CD4-positive, alpha-beta T cell treated with Interleukin-2 at 100 ng/mL for 4 hours (primary cell): ENCODE results near the gene DEFB108B.
"Not testable (repeated sequence)": the region's sequence is repeated elsewhere in the genome, so short reads cannot be mapped to it uniquely, and the experiment has no call there.

Experiments
- DNase-seq: peaks from one replicate; pipeline ENCODE4 v3.0.0-alpha.2; 2020; ENCODE audit warnings: low spot score

The DEFB108B gene

GRCh38 chr11:71832811-71833210 lies at the start of gene DEFB108B:
Gene DEFB108B (plus strand): TSS chr11:71833200. CDS start chr11:71833200, 0 bp downstream.
- not testable (repeated sequence) for DNase-seq

- not testable (repeated sequence) for DNase-seq
These were observed 46.7 kb upstream of the DEFB108B start for GRCh38 chr11:71786114-71786847.

GRCh38 chr11:71786848-71787097 lies 46.2 kb upstream of the DEFB108B start:
- DNase-seq = peak; percentile 98

GRCh38 chr11:71787098-71787823 lies 45.7 kb upstream of the DEFB108B start:
- DNase-seq = peak; percentile 92

GRCh38 chr11:71787824-71788454 lies 45.1 kb upstream of the DEFB108B start:
- peak; percentile 22 for DNase-seq

- not testable (repeated sequence) for DNase-seq
These were observed 43.4 kb upstream of the DEFB108B start for GRCh38 chr11:71789444-71790196.

GRCh38 chr11:71791111-71791510 lies 41.9 kb upstream of the DEFB108B start:
- DNase-seq = not testable (repeated sequence)

- DNase-seq = peak; percentile 64
These were observed 40.3 kb upstream of the DEFB108B start for GRCh38 chr11:71792621-71793235.

- not testable (repeated sequence) for DNase-seq
These were observed 38.5 kb upstream of the DEFB108B start for GRCh38 chr11:71794386-71795040.

GRCh38 chr11:71795236-71795635 lies 37.8 kb upstream of the DEFB108B start:
- DNase-seq = not testable (repeated sequence)

GRCh38 chr11:71796016-71796415 lies 37.0 kb upstream of the DEFB108B start:
- DNase-seq = not testable (repeated sequence)

GRCh38 chr11:71796781-71797180 lies 36.2 kb upstream of the DEFB108B start:
- DNase-seq = not testable (repeated sequence)

GRCh38 chr11:71799556-71800128 lies 33.4 kb upstream of the DEFB108B start:
- DNase-seq = not testable (repeated sequence)

GRCh38 chr11:71800335-71800953 lies 32.6 kb upstream of the DEFB108B start:
- peak; percentile 87 for DNase-seq

GRCh38 chr11:71801026-71801425 lies 32.0 kb upstream of the DEFB108B start:
- not testable (repeated sequence) for DNase-seq

GRCh38 chr11:71802874-71803273 lies 30.1 kb upstream of the DEFB108B start:
- DNase-seq = not testable (repeated sequence)

GRCh38 chr11:71804158-71804947 lies 28.6 kb upstream of the DEFB108B start:
- DNase-seq = not testable (repeated sequence)

- DNase-seq = not testable (repeated sequence)
These were observed 20.5 kb upstream of the DEFB108B start for GRCh38 chr11:71812529-71812928.
